Measurements from ENCODE around the gene TNFRSF14. TPM values are rescaled to one million over a fixed set of nuclear protein-coding genes. Genes with fewer than 3 reads are reported as not detected.

The TNFRSF14 gene
- total RNA-seq, 2 donors from 2014 or later = 9.2 to 14.5 TPM

- TF ChIP-seq CTCF (IDR thresholded peaks at IDR 0.05) = no peak
- Histone ChIP-seq H3K4me3 (no peak overlapping the region), H3K9me3 (no peaks in the 10 kb centered on the region), H3K36me3 (peaks cover 66% of the 10 kb centered on the region), H3K4me1 (peaks cover 0 to 24% of the 10 kb centered on the region in 2 donors), H3K27ac (no peak overlapping the region), H3K27me3 (no peaks in the 10 kb centered on the region)
- DNase-seq (ENCODE audit: low spot score) = no peak
Measured at GRCh38 chr1:2520206-2520605, 36.0 kb upstream of the TNFRSF14 start.

GRCh38 chr1:2520806-2521205, 35.4 kb upstream of the TNFRSF14 start:
- DNase-seq (ENCODE audit: low spot score) = no peak
- peaks cover 60% of the 10 kb centered on the region for H3K36me3 ChIP-seq
- no peak for TF ChIP-seq CTCF (IDR thresholded peaks at IDR 0.05)
- H3K4me3 ChIP-seq = no peak overlapping the region
- no peaks in the 10 kb centered on the region for H3K9me3 ChIP-seq
- no peaks in the 10 kb centered on the region for H3K27me3 ChIP-seq
- no peak overlapping the region for H3K27ac ChIP-seq
- peaks cover 0 to 30% of the 10 kb centered on the region in 2 donors for H3K4me1 ChIP-seq

- no peak overlapping the region for H3K4me3 ChIP-seq
- H3K27me3 ChIP-seq = no peaks in the 10 kb centered on the region
- no peak for DNase-seq (ENCODE audit: low spot score)
- H3K27ac ChIP-seq = no peak overlapping the region
- peaks cover 46% of the 10 kb centered on the region for H3K36me3 ChIP-seq
- H3K4me1 ChIP-seq = peaks cover 0 to 38% of the 10 kb centered on the region in 2 donors
- H3K9me3 ChIP-seq = no peaks in the 10 kb centered on the region
- TF ChIP-seq CTCF (IDR thresholded peaks at IDR 0.05) = no peak
Measured at GRCh38 chr1:2522230-2522629, 33.9 kb upstream of the TNFRSF14 start.

GRCh38 chr1:2523191-2523890, 32.8 kb upstream of the TNFRSF14 start:
- Histone ChIP-seq H3K27ac (no peak overlapping the region), H3K4me1 (peaks cover 0 to 50% of the 10 kb centered on the region in 2 donors), H3K27me3 (no peaks in the 10 kb centered on the region), H3K4me3 (no peak overlapping the region), H3K36me3 (peaks cover 35% of the 10 kb centered on the region), H3K9me3 (no peaks in the 10 kb centered on the region)
- no peak for DNase-seq (ENCODE audit: low spot score)
- TF ChIP-seq CTCF (IDR thresholded peaks at IDR 0.05) = no peak

- H3K36me3 ChIP-seq = peaks cover 28% of the 10 kb centered on the region
- TF ChIP-seq CTCF (IDR thresholded peaks at IDR 0.05) = no peak
- no peak for DNase-seq (ENCODE audit: low spot score)
- no peaks in the 10 kb centered on the region for H3K27me3 ChIP-seq
- H3K4me1 ChIP-seq = peaks cover 0 to 57% of the 10 kb centered on the region in 2 donors
- H3K9me3 ChIP-seq = no peaks in the 10 kb centered on the region
- peak overlapping the region in 1 of 2 donors; percentile 97 for H3K4me3 ChIP-seq
- H3K27ac ChIP-seq = no peak overlapping the region
Measured at GRCh38 chr1:2523891-2524609, 32.1 kb upstream of the TNFRSF14 start.
